Measurements from ENCODE around the gene BPHL. TPM values are rescaled to one million over a fixed set of nuclear protein-coding genes. Genes with fewer than 3 reads are reported as not detected.
"Not testable (repeated sequence)": the region's sequence is repeated elsewhere in the genome, so short reads cannot be mapped to it uniquely, and the experiment has no call there.

The BPHL gene
- total and polyA plus RNA-seq, 7 donors = 6.7 to 22.8 (median 9.0) TPM

DNA sequence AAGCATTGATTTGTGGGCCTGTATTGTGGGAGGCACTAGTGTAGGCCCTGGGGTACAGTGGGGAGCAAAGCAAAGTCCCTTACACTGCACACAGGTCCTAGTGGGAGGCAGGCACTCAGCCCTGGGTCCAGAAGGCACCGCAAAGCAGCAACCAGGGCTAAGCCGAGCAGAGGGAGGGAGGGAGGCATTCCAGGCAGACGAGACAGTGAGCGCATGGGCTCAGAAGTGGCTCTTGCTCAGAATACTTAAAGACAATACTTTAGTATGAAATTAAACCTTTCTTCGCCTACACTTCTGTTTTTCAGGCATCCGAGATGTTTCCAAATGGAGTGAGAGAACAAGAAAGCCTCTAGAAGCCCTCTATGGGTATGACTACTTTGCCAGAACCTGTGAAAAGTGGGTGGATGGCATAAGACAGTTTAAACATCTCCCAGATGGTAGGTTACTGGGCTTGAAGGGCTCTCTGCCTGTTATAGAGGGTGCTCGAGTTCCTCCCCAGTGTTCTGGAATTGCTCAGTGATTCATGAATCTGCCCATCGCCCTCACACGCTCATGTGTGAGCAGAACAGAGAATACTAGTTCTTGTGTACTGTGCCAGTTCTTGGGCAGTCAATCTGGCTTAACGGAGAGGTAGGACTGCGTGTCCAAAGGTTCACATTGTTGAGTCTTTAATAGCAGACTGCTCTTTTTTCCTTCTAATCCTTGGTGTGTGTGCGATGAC lies 18.7 kb downstream of the BPHL start:
- WGBS, 3 donors = 82 to 92% (median 83%) methylated on average over 12 of the region's 12 CpGs
- Histone ChIP-seq H3K9me3 (no peaks in the 10 kb centered on the region), H3K4me1 (peaks cover 18% of the 10 kb centered on the region), H3K27me3 (ENCODE audit: insufficient read depth in 3 of 3, low read length in 2 of 3) (no peaks in the 10 kb centered on the region), H3K27ac (peak overlapping the region; percentile 78), H3K4me3 (no peak overlapping the region), H3K36me3 (ENCODE audit: insufficient read depth in 1 of 2, low read depth in 1 of 2) (peaks cover 0 to 58% of the 10 kb centered on the region in 2 donors)
- intact Hi-C loops (cut with DNase I) = loop anchor here in 1 of 2 donors (10.0 kb wide), 1 partner anchor 598 kb away; no protein-coding TSS in a partner anchor
- no peak for ATAC-seq
- TF ChIP-seq, protein P1, sequence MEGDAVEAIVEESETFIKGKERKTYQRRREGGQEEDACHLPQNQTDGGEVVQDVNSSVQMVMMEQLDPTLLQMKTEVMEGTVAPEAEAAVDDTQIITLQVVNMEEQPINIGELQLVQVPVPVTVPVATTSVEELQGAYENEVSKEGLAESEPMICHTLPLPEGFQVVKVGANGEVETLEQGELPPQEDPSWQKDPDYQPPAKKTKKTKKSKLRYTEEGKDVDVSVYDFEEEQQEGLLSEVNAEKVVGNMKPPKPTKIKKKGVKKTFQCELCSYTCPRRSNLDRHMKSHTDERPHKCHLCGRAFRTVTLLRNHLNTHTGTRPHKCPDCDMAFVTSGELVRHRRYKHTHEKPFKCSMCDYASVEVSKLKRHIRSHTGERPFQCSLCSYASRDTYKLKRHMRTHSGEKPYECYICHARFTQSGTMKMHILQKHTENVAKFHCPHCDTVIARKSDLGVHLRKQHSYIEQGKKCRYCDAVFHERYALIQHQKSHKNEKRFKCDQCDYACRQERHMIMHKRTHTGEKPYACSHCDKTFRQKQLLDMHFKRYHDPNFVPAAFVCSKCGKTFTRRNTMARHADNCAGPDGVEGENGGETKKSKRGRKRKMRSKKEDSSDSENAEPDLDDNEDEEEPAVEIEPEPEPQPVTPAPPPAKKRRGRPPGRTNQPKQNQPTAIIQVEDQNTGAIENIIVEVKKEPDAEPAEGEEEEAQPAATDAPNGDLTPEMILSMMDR (IDR thresholded peaks at IDR 0.05) = no peak
- DNase-seq = no peak

DNA sequence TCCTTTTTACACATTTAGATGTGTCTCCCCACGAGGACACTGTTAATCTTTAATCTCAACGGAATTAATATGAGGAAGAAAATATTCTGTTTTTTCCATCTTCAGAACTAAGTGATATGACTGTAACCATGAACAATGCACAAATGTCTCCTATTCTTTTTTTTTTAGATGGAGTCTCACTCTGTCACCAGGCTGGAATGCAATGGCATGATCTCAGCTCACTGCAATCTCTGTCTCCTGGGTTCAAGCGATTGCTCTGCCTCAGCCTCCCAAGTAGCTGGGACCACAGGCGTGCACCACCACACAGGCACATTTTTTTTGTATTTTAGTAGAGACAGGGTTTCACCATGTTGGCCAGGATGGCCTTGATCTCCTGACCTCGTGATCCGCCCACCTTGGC lies 19.4 kb downstream of the BPHL start:
- WGBS, 3 donors = 76 to 87% (median 87%) methylated on average over 6 of the region's 6 CpGs
- not testable (repeated sequence) for H3K9me3 ChIP-seq; DNase-seq; ATAC-seq; H3K4me3 ChIP-seq; H3K27me3 ChIP-seq (ENCODE audit: insufficient read depth in 3 of 3, low read length in 2 of 3)
- intact Hi-C loops (cut with DNase I) = loop anchor here in 1 of 2 donors (10.0 kb wide), 1 partner anchor 597 kb away; no protein-coding TSS in a partner anchor
- Histone ChIP-seq H3K27ac (peak overlapping the region; percentile 78), H3K4me1 (peaks cover 18% of the 10 kb centered on the region), H3K36me3 (ENCODE audit: insufficient read depth in 1 of 2, low read depth in 1 of 2) (peaks cover 0 to 60% of the 10 kb centered on the region in 2 donors)

DNA sequence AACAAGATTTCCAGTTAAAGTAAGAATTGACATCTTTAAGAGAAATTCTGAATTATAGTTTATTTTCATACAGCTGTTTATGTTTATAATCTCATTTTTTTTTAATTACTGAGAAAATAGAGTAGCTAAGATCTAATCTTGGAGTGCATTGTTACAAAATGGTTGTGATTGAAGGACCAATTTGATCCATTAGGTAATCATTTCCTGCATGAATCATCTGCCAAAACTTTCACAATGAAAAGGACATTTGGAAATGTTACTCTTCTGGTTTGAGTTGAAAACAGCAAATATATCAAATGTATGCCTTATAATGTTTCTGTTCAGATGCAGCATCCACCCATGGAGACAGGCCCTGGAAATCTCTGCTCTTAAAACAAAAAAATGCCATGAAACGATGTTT lies 19.8 kb downstream of the BPHL start:
- DNase-seq (no peak), ATAC-seq (no peak)
- TF ChIP-seq, protein P1 (IDR thresholded peaks at IDR 0.05) = no peak
- no peaks in the 10 kb centered on the region for H3K27me3 ChIP-seq (ENCODE audit: insufficient read depth in 3 of 3, low read length in 2 of 3)
- H3K4me1 ChIP-seq = peaks cover 18% of the 10 kb centered on the region
- H3K27ac ChIP-seq = peak overlapping the region; percentile 78
- peaks cover 0 to 61% of the 10 kb centered on the region in 2 donors for H3K36me3 ChIP-seq (ENCODE audit: insufficient read depth in 1 of 2, low read depth in 1 of 2)
- H3K4me3 ChIP-seq = no peak overlapping the region
- intact Hi-C loops (cut with DNase I) = loop anchor here in 1 of 2 donors (10.0 kb wide), 1 partner anchor 596 kb away; no protein-coding TSS in a partner anchor
- 36 to 54% (median 45%) methylated on average over 1 of the region's 1 CpG for WGBS, 3 donors
- H3K9me3 ChIP-seq = no peaks in the 10 kb centered on the region

DNA sequence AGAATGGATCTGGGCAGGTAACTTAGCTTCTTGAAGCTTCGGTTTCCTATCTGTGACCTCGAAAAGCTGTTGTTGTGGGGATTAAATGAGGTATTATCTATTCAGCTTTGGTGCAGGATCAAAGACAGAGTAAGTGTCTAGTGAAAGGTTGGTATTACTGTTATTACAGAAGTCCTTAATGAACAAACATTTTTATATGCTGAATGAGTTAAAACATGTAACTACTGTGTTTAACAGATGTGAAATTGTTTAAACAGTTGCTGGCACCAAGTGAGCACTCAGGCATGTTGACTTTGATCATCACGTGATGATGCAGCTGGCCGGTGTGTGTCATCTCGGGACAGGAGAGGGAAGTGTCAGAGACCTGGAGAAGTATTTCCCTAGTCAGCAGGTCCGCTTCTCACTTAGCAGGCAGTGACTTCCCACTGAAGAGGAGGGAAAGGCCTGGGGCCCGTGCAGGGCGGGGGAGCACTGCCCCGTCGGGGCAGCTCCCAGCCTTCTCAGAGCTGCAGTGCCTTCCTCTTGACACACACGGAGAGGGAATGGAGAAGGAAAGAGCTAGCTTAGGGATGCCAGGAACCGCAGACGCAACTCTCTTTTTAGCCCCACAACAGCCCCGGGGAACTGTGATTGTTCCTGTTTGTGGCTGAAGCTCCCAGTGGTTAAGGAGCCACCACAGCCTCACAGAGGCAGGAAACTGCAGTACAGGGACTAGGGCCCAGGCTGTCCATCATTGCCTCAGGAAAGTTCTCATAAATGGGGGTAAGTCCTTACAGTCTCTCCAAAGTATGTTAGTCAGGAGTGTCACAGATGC lies 20.8 kb downstream of the BPHL start:
- DNase-seq = peak; percentile 61 to 81
- 7 to 11% (median 9%) methylated on average over 14 of the region's 14 CpGs for WGBS, 3 donors
- intact Hi-C loops (cut with DNase I) = loop anchor here in 1 of 2 donors (10.0 kb wide), 1 partner anchor 596 kb away; no protein-coding TSS in a partner anchor

More for the DNA sequence above, 20.8 kb downstream of the BPHL start:
- peaks cover 0 to 68% of the 10 kb centered on the region in 2 donors for H3K36me3 ChIP-seq (ENCODE audit: insufficient read depth in 1 of 2, low read depth in 1 of 2)
- peaks cover 18% of the 10 kb centered on the region for H3K4me1 ChIP-seq
- peak overlapping the region; percentile 78 for H3K27ac ChIP-seq
- H3K4me3 ChIP-seq = peak overlapping the region; percentile 14
- peak; percentile 94 to 96 (median 95) for ATAC-seq
- no peaks in the 10 kb centered on the region for H3K9me3 ChIP-seq
- no peaks in the 10 kb centered on the region for H3K27me3 ChIP-seq (ENCODE audit: insufficient read depth in 3 of 3, low read length in 2 of 3)
- TF ChIP-seq, protein P1 (IDR thresholded peaks at IDR 0.05) = no peak

All from psoas muscle (tissue), 8 donors.